Left renal pelvis (tissue), 4 donors: ENCODE results near the gene SLC35F1. TPM values are rescaled to one million over a fixed set of nuclear protein-coding genes. Genes with fewer than 3 reads are reported as not detected.
"Not testable (repeated sequence)": the region's sequence is repeated elsewhere in the genome, so short reads cannot be mapped to it uniquely, and the experiment has no call there.

Experiments used
- DNase-seq, 4 donors: peaks; one replicate each; pipeline ENCODE4 v3.0.0-alpha.2; 2013; ENCODE audit warnings: low read depth in 4 of 4, low spot score in 3 of 4
- polyA plus RNA-seq, 4 donors: library from polyadenylated mRNA; unstranded; fragments of 120-200 nt; gene quantifications; one replicate each; pipeline ENCODE4 v1.2.1, GENCODE V29; 2013; ENCODE audit not compliant: insufficient read length in 4 of 4

SLC35F1 gene
- polyA plus RNA-seq: 1 to 10 TPM; 2.4 to 3.9 (median 3.2) TPM

- DNase-seq: no peak
These were observed at the start of gene SLC35F1 for GRCh38 chr6:117906958-117907600. SLC35F1 (plus strand) TSS chr6:117907264.

DNA sequence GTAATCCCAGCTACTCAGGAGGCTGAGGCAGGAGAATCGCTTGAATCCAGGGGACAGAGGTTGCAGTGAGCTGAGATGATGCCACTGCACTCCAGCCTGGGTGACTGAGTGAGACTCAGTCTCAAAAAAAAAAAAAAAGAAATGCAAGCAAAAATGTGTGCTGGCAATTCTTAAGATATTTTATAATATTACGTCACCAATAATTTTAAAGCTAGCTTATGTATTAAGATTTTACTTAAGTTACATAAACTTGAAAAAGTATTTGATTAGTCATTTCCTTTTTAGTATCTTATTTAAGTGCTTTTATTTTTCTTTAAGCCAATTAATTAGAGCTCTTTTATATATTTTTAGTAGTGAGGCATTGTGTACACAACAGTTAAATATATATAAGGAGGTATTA lies 48.5 kb upstream of the SLC35F1 start:
- not testable (repeated sequence) for DNase-seq

GRCh38 chr6:117861545-117861944 lies 45.5 kb upstream of the SLC35F1 start:
- no peak for DNase-seq

GRCh38 chr6:117866561-117866960 lies 40.5 kb upstream of the SLC35F1 start:
- DNase-seq: no peak

DNA sequence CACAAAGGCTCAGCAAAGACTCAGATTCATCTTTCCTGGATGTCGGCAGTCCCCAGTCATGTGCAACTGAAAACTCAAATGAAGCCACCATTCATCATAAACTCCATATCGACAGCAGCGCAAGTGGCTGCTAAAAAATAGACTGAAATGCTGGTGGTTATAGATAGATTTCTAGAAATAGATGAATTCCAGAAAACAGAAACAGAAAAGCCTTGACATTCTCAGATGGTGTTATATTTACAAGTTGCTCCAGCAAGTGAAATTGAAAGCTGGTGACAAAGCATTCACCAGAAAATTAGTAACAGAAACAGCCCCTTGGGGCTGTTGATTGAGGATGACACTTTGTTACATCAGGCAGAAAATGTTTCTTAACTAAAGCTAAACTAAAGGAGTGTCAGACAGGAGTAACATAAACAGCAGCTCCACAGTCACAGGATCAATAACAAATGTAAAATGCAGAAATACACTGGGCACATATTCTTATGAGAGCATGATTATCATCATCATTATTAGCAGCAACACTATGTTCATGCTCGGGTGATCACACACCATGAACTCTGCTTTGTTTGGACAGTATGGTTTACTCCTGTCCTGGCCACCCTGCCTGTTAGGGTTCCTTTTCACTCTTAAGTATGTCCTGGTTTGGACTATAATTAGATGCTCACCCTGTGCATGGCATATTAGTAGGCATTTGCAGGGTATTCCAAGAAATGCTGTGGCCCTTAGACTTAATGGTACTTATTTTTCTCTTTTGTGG lies 36.4 kb upstream of the SLC35F1 start:
- no peak for DNase-seq

DNA sequence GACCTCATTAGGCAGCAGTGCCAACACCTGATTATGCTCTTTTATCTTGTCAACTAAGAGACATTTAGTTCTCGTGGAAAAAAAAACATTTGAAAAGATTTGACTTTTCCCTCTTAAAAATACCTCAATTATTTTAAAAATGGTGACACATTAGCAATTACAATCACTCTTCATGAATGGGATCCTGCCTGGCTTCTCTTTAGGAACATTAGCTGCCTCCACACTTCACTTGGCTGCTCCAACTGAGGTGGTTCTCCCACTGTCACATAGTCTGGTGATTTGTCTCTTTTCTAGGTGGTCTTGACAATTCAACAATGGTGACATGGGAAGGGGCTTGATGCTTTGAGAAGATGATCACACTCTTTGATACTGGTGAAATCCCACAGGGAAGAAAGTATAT lies 26.2 kb upstream of the SLC35F1 start:
- no peak for DNase-seq

- DNase-seq: no peak
These were observed 16.9 kb upstream of the SLC35F1 start for GRCh38 chr6:117890172-117890571.

DNA sequence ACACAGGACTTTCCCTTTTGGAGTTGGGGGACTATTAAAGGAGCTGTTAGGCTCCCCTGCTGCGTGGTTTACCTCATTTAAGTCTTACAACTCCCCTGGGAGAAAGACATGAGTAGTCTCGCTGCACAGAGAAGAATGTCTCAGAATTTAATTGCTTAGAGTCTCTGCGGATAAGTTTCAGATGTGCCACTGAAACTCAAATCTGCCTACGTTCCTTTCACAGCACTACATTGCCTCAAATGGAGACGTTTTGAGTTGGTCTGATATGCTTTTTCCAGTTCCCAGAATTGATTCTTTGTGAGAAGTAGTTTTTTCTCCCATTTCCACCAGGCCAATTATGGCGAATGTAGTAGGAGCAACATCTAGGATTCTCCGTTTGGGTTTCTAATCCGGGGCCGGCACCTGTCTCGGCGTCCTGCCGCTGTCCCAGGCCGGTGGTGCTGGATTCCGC lies 532 bp upstream of the SLC35F1 start:
- no peak for DNase-seq

DNA sequence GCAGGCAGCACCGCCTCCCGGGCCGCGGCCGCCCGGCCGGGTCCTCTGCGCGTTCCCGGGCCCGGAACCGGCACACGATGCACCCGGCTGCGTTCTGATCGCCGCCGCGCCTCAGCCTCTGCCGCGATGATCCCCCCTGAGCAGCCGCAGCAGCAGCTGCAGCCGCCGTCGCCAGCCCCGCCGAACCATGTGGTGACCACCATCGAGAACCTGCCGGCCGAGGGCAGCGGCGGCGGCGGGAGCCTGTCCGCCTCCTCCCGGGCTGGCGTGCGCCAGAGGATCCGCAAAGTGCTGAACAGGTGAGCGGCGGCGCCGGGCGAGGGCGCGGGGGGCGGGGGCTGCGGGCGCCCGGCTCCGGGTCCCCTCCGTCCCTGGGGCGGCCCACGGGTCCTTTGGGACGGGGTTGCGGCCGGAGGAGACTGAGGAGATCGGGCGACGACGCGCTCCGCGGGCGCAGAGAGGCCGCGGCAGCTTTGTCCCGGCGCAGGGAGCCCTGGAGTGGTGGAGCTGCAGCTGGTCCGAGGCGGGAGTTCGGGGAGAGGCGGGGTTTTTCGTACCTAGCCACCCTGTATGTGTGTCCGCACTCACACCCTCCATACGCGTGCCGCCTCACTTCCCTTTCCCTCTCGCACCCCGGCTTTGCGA lies 659 bp downstream of the SLC35F1 start:
- no peak for DNase-seq

DNA sequence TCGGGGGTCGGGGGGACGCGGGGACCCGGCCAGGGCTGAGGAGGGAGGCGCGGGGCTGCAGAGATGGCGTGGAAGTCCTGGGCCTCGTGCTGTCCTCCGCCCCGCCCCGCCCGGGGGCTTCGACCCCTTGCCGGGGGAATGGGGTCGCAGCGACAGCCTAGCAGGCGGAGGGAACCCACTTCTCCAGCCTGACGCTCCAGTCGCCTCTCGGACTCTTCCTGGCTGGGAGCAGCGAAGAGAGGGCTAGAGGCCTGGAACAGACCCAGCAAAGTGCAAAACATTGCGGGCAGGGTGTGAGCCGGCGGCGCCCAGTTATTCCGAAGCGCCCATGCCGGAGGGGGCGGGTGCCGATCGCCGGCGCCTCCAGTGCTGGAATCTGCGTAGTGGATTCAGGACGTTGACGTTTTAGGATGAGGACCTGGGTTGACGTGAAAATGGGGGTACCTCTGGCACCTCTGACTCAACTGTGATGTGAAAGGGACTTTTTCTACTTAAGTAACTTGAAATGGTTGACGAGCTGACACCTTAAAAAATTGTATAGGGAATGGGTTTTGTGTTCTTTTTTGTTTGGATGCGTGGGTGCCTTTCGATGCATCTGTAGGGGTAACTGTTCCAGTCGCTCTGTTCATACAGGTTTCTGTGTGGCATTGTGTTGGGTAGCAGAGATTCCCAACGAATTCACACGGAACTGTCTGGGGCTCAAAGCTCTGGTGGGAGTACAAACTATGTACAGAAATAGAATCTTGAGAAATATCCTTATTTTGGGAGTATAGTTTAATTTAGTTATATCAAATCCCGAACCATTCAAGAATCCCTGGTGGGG lies 1.4 kb downstream of the SLC35F1 start:
- no peak for DNase-seq

DNA sequence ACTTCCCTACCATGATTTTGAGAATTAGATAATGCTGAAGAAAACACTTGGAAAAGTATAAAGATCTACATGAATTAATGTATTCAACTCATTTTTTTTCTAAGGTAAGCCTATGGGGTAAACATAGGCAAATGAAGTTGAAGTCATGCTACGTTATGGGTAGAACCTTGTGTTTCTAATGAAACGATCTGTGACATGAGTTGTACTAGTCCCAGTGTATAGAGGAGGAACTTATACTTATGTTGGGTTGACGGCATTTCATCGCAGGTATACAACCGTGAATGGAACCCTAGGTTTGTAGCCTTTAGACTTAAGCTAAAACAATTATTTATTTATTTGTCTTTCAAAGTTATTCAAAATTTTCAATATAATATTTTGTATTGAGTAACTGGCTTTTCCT lies 2.6 kb downstream of the SLC35F1 start:
- DNase-seq: no peak

- DNase-seq: no peak
These were observed 3.5 kb downstream of the SLC35F1 start for GRCh38 chr6:117910549-117910948.

DNA sequence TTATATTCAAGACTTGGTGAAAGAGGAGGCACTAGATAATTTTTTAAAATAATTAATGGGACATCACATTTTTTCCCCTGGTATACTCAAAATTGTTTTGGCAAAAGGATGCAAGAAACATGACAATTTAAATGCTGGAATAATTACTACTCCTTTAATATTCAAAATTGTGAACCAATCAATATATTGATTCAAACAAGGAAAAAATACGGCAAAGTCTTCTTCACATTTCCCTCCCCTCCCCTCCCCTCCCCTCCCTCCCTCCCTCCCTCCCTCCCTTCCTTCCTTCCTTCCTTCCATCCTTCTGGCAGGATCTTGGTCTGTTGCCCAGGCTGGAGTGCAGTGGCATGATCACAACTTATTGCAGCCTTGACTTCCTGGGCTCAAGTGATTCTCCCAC lies 4.1 kb downstream of the SLC35F1 start:
- no peak for DNase-seq

- DNase-seq: no peak
These were observed 4.6 kb downstream of the SLC35F1 start for GRCh38 chr6:117911660-117912059.

GRCh38 chr6:117915846-117916245 lies 8.8 kb downstream of the SLC35F1 start:
- no peak for DNase-seq

- no peak for DNase-seq
These were observed 9.4 kb downstream of the SLC35F1 start for GRCh38 chr6:117916483-117916882.

DNA sequence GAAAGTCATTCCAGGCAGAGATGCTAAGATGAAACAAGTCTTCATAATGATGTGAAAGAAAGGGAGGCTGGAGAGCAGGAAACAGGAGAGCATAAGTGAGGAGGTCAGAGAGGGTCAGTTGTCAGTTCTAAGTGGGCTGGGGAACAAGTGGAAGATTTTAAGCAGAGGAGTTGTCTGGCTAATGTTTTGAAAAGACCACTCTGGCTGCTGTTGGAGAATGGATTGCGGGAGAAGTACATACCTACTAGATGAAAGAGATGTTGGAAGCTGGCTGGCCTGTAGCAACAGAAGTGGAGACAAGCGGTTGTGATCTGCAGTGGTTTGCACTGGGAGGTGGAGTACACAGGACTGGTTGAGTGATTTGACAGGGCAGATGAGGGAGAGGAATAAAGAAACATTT lies 10.1 kb downstream of the SLC35F1 start:
- DNase-seq: no peak

DNA sequence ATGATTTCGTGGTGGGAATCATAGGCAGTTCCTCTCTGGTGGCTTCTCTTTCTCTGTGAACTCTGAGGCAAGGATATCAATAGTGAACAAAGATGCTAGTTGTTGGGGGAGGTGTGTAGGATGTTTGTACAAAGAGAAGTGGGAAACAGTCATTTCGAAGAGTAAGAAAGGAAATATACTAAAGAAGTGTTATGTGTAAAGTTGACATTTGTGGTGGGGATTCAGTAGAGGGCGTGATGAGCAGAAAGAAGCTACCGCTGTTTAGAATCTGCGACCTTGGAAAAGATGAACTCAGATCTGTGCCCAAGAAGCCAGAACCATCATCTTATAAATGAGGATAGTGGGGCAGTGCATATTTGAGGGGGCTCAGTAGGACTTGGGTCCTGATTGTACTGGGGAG lies 11.4 kb downstream of the SLC35F1 start:
- no peak for DNase-seq

- DNase-seq: no peak
These were observed 12.2 kb downstream of the SLC35F1 start for GRCh38 chr6:117919275-117919674.

- DNase-seq: no peak
These were observed 13.0 kb downstream of the SLC35F1 start for GRCh38 chr6:117919775-117920729.
